HUES6 (cell line): ENCODE data around the gene KIF1A.

Source experiments
- H3K27ac ChIP-seq: 2 replicates; pipeline ENCODE4 v1.7.0; 2013; ENCODE audit warnings: low read depth, mild to moderate bottlenecking, low read length, inconsistent platforms
- H3K27me3 ChIP-seq: 2 replicates; pipeline ENCODE4 v1.6.1; 2013; ENCODE audit warnings: low read length; ENCODE audit not compliant: control insufficient read depth, insufficient read depth
- H3K36me3 ChIP-seq: 2 replicates; pipeline ENCODE4 v1.6.1; 2013; ENCODE audit warnings: low read length; ENCODE audit not compliant: control insufficient read depth, insufficient read depth
- H3K4me1 ChIP-seq: 2 replicates; pipeline ENCODE4 v1.6.1; 2013; ENCODE audit warnings: low read length; ENCODE audit not compliant: control insufficient read depth, insufficient read depth
- H3K4me3 ChIP-seq: 2 replicates; pipeline ENCODE4 v1.5.1; 2013; ENCODE audit warnings: low read depth, low read length
- H3K9ac ChIP-seq: one replicate; pipeline ENCODE4 v1.6.1; 2013; ENCODE audit warnings: mild to moderate bottlenecking, low read length
- H3K9me3 ChIP-seq: 2 replicates; pipeline ENCODE4 v1.6.1; 2013; ENCODE audit warnings: low read depth, low read length; ENCODE audit not compliant: control insufficient read depth, insufficient read depth

The KIF1A gene

GRCh38 chr2:240857039-240858008, 37.3 kb upstream of the KIF1A start:
- Histone ChIP-seq H3K9me3 (peaks cover 14% of the 10 kb centered on the region), H3K9ac (no peak overlapping the region), H3K27ac (no peak overlapping the region), H3K4me3 (no peak overlapping the region), H3K36me3 (no peaks in the 10 kb centered on the region), H3K4me1 (no peaks in the 10 kb centered on the region), H3K27me3 (no peaks in the 10 kb centered on the region; the same call in 1 of the 2 replicates)

- no peak overlapping the region for H3K4me3 ChIP-seq
- H3K27ac ChIP-seq, result no peak overlapping the region
- no peaks in the 10 kb centered on the region for H3K36me3 ChIP-seq
- H3K9me3 ChIP-seq, result peaks cover 14% of the 10 kb centered on the region
- H3K27me3 ChIP-seq, result no peaks in the 10 kb centered on the region; the same call in 1 of the 2 replicates
- H3K4me1 ChIP-seq, result no peaks in the 10 kb centered on the region
- no peak overlapping the region for H3K9ac ChIP-seq
Measured at GRCh38 chr2:240856151-240856980, 36.3 kb upstream of the KIF1A start.

GRCh38 chr2:240855670-240856069, 35.7 kb upstream of the KIF1A start:
- Histone ChIP-seq H3K9ac (no peak overlapping the region), H3K36me3 (no peaks in the 10 kb centered on the region), H3K4me3 (no peak overlapping the region), H3K27me3 (no peaks in the 10 kb centered on the region), H3K27ac (no peak overlapping the region), H3K9me3 (peaks cover 14% of the 10 kb centered on the region), H3K4me1 (no peaks in the 10 kb centered on the region)

- Histone ChIP-seq H3K9ac (no peak overlapping the region), H3K36me3 (no peaks in the 10 kb centered on the region), H3K27ac (no peak overlapping the region), H3K27me3 (no peaks in the 10 kb centered on the region), H3K4me3 (no peak overlapping the region), H3K9me3 (peaks cover 14% of the 10 kb centered on the region), H3K4me1 (no peaks in the 10 kb centered on the region)
Measured at GRCh38 chr2:240852671-240853314, 32.8 kb upstream of the KIF1A start.

- Histone ChIP-seq H3K36me3 (no peaks in the 10 kb centered on the region), H3K4me1 (no peaks in the 10 kb centered on the region; the same call in 1 of the 2 replicates), H3K27ac (no peak overlapping the region), H3K4me3 (no peak overlapping the region), H3K27me3 (no peaks in the 10 kb centered on the region), H3K9ac (no peak overlapping the region), H3K9me3 (peaks cover 14% of the 10 kb centered on the region)
Measured at GRCh38 chr2:240851078-240851991, 31.3 kb upstream of the KIF1A start.

GRCh38 chr2:240850756-240851077, 30.7 kb upstream of the KIF1A start:
- Histone ChIP-seq H3K4me3 (no peak overlapping the region), H3K4me1 (no peaks in the 10 kb centered on the region; the same call in 1 of the 2 replicates), H3K36me3 (no peaks in the 10 kb centered on the region), H3K27me3 (no peaks in the 10 kb centered on the region), H3K9me3 (peaks cover 19% of the 10 kb centered on the region), H3K9ac (no peak overlapping the region), H3K27ac (no peak overlapping the region)

- Histone ChIP-seq H3K9me3 (peaks cover 22% of the 10 kb centered on the region), H3K9ac (no peak overlapping the region), H3K27ac (no peak overlapping the region), H3K27me3 (no peaks in the 10 kb centered on the region), H3K4me1 (no peaks in the 10 kb centered on the region; the same call in 1 of the 2 replicates), H3K4me3 (no peak overlapping the region), H3K36me3 (no peaks in the 10 kb centered on the region)
Measured at GRCh38 chr2:240850026-240850425, 30.0 kb upstream of the KIF1A start.

GRCh38 chr2:240848900-240849680, 29.1 kb upstream of the KIF1A start:
- no peaks in the 10 kb centered on the region; the same call in 1 of the 2 replicates for H3K4me1 ChIP-seq
- peaks cover 16% of the 10 kb centered on the region for H3K9me3 ChIP-seq
- no peaks in the 10 kb centered on the region for H3K27me3 ChIP-seq
- no peak overlapping the region for H3K9ac ChIP-seq
- no peaks in the 10 kb centered on the region for H3K36me3 ChIP-seq
- H3K4me3 ChIP-seq, result no peak overlapping the region
- H3K27ac ChIP-seq, result no peak overlapping the region

GRCh38 chr2:240847817-240848216, 27.8 kb upstream of the KIF1A start:
- Histone ChIP-seq H3K36me3 (no peaks in the 10 kb centered on the region), H3K4me3 (no peak overlapping the region), H3K4me1 (peaks cover 4% of the 10 kb centered on the region; the same call in 1 of the 2 replicates), H3K27ac (no peak overlapping the region), H3K9ac (no peak overlapping the region), H3K9me3 (peaks cover 14% of the 10 kb centered on the region), H3K27me3 (no peaks in the 10 kb centered on the region)
